NB4 (cell line): Measurements from ENCODE around the gene DLG3.

Experiments
- MAX ChIP-seq: IDR thresholded peaks from 2 replicates; pipeline ENCODE4 v1.6.1; 2011; ENCODE audit warnings: low read depth, low read length
- MYC ChIP-seq: IDR thresholded peaks from 2 replicates; pipeline ENCODE4 v1.6.1; 2011; ENCODE audit warnings: low read depth, low read length
- POLR2A ChIP-seq: IDR thresholded peaks from 2 replicates; pipeline ENCODE4 v1.6.1; 2011; ENCODE audit warnings: mild to moderate bottlenecking; ENCODE audit not compliant: insufficient read length; ENCODE audit errors: extremely low read depth
- TF ChIP-seq, protein P1 (sequence below): IDR thresholded peaks from one replicate; pipeline ENCODE4 v1.5.1; 2012; ENCODE audit warnings: low read depth, low read length

GRCh38 chrX:70476934-70477733 is 32.5 kb downstream of the DLG3 start:
- TF ChIP-seq, protein P1, sequence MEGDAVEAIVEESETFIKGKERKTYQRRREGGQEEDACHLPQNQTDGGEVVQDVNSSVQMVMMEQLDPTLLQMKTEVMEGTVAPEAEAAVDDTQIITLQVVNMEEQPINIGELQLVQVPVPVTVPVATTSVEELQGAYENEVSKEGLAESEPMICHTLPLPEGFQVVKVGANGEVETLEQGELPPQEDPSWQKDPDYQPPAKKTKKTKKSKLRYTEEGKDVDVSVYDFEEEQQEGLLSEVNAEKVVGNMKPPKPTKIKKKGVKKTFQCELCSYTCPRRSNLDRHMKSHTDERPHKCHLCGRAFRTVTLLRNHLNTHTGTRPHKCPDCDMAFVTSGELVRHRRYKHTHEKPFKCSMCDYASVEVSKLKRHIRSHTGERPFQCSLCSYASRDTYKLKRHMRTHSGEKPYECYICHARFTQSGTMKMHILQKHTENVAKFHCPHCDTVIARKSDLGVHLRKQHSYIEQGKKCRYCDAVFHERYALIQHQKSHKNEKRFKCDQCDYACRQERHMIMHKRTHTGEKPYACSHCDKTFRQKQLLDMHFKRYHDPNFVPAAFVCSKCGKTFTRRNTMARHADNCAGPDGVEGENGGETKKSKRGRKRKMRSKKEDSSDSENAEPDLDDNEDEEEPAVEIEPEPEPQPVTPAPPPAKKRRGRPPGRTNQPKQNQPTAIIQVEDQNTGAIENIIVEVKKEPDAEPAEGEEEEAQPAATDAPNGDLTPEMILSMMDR: no peak
- TF ChIP-seq POLR2A (no peak), MAX (no peak), MYC (no peak)
